Heart left ventricle (tissue), 13 donors: Measurements from ENCODE around the gene CAPRIN2.

Experiments
- CTCF ChIP-seq, 12 donors: fragments of 200-600 bp; sonication (generic) in 4 of 12; IDR thresholded peaks; one replicate each; pipeline versions ENCODE4 v1.5.0 to v1.8.0; 2018 to 2022; ENCODE audit warnings: antibody characterized with exemption in 12 of 12, mild to moderate bottlenecking in 5 of 12
- POLR2A ChIP-seq, 2 donors: fragments of 450-650 bp; IDR thresholded peaks; one replicate each; pipeline ENCODE4 v1.6.1; 2017; ENCODE audit warnings: antibody characterized with exemption in 2 of 2, mild to moderate bottlenecking in 2 of 2, moderate library complexity in 2 of 2
- donor health status: ischemic (EF 13 %, LVEDD 7.1; RV severe dilation, severe dysfunction).
- donor health status: DM: no; HTN: yes; CAD: no.
- donor health status: DM: no; HTN: no; CAD: no.
- donor health status: ischemic (EF 25% LVEDD 6.9; RV normal size, moderate dysfunction).
- donor health status: ischemic (EF 25% LVEDD 5.7; RV mildly dilated, moderate dysfunction).
- donor health status: ischemic (EF 35%, LVEDD 5.7; RV mildly dilated, moderate dysfunction).
- donor health status: nonischemic (EF 11% LVEDD 7.7; RV severe dilation, severe dysfunction).
- donor health status: DM: yes; HTN: yes; CAD: no.
- donor health status: PGD.
- donor health status: ischemic (EF 29% LVEDD 5.4; RV normal size, mild dysfunction).
- donor health status: nonischemic (EF 23%, LVEDD 6.1; RV moderate dilation, normal function).

GRCh38 chr12:30739020-30739419 is 15.7 kb downstream of the CAPRIN2 start:
- TF ChIP-seq CTCF (IDR thresholded peaks at IDR 0.05) (no peak), POLR2A (IDR thresholded peaks at IDR 0.05) (no peak)
